Tibial nerve (tissue), 4 donors: ENCODE results near the gene WNT11. TPM values are rescaled to one million over a fixed set of nuclear protein-coding genes. Genes with fewer than 3 reads are reported as not detected.

Source experiments
- DNase-seq, 2 donors: peaks; one replicate each; pipeline ENCODE4 v3.0.0-alpha.2; 2019; ENCODE audit warnings: low spot score in 2 of 2
- H3K27ac ChIP-seq, 4 donors: fragments of 200-600 bp; sonication (generic) in 3 of 4; one replicate each; pipeline ENCODE4 v1.5.1; 2017 to 2019; ENCODE audit warnings: mild to moderate bottlenecking in 1 of 4
- H3K27me3 ChIP-seq, 2 donors: fragments of 200-600 bp; sonication (generic) in 1 of 2; one replicate each; pipeline versions ENCODE4 v1.5.1 to v1.6.0; 2017 to 2019
- H3K36me3 ChIP-seq, 3 donors: fragments of 200-600 bp; sonication (generic); one replicate each; pipeline ENCODE4 v1.5.1; 2018 to 2019
- H3K4me1 ChIP-seq, 4 donors: fragments of 200-600 bp; sonication (generic) in 3 of 4; one replicate each; pipeline ENCODE4 v1.5.1; 2017 to 2019
- H3K4me3 ChIP-seq, 4 donors: fragments of 200-600 bp; sonication (generic) in 3 of 4; one replicate each; pipeline ENCODE4 v1.5.1; 2017 to 2019; ENCODE audit warnings: mild to moderate bottlenecking in 1 of 4, moderate library complexity in 1 of 4
- H3K9me3 ChIP-seq, 4 donors: fragments of 200-600 bp; sonication (generic) in 3 of 4; one replicate each; pipeline ENCODE4 v1.5.1; 2017 to 2019
- EP300 ChIP-seq, 2 donors: sonication (generic); formaldehyde crosslinking; IDR thresholded peaks; one replicate each; pipeline ENCODE4 v1.6.1; 2017; ENCODE audit warnings: antibody characterized with exemption in 2 of 2, mild to moderate bottlenecking in 1 of 2
- POLR2A ChIP-seq, 2 donors: fragments of 450-650 bp; IDR thresholded peaks; one replicate each; pipeline ENCODE4 v1.6.1; 2017; ENCODE audit warnings: antibody characterized with exemption in 2 of 2, mild to moderate bottlenecking in 2 of 2, moderate library complexity in 2 of 2
- WGBS, 2 donors: methylation state at CpG; one replicate each; pipeline ENCODE4 v1.1.5; 2018; 5-methylcytosine and 5-hydroxymethylcytosine counted together
- total RNA-seq, 4 donors: library from RNA; depleted of rRNA; stranded (reverse); fragments of >200 nt; gene quantifications; one replicate each; pipeline ENCODE4 v1.1.0, GENCODE V29; 2016
- TF ChIP-seq, protein P1 (sequence below), 5 experiments: fragments of 200-600 bp in 3 of 5; fragments of 450-650 bp in 2 of 5; sonication (generic) in 3 of 5; IDR thresholded peaks; one replicate each; pipeline ENCODE4 v1.5.1; 2016 to 2019; ENCODE audit warnings: antibody characterized with exemption in 5 of 5, mild to moderate bottlenecking in 3 of 5, moderate library complexity in 2 of 5

Gene WNT11
- total RNA-seq, 4 donors from 2014 or later = 14.2 to 65.7 (median 27.5) TPM

DNA sequence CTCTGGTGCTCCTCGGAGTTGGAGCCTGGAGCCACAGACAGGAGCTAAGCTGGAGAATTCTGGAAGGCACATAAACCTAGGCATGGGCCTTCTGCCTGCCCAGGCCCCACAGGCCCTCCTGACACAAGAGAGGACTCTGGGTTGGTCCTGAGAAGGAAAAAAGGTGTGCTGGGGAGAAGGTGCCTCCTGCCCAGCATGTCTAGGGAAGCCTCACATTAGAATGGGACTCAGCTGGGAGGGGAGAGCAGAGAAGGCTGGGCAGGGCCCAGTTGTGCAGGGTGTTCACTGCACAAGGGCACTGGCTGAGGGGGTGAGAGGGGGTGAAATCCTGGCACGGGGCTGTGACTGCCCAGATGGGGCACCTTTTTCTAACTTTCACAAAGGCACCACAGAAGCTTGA is 39.4 kb upstream of the WNT11 start:
- TF ChIP-seq EP300 (IDR thresholded peaks at IDR 0.05) (no peak), POLR2A (IDR thresholded peaks at IDR 0.05) (no peak)
- TF ChIP-seq, protein P1, sequence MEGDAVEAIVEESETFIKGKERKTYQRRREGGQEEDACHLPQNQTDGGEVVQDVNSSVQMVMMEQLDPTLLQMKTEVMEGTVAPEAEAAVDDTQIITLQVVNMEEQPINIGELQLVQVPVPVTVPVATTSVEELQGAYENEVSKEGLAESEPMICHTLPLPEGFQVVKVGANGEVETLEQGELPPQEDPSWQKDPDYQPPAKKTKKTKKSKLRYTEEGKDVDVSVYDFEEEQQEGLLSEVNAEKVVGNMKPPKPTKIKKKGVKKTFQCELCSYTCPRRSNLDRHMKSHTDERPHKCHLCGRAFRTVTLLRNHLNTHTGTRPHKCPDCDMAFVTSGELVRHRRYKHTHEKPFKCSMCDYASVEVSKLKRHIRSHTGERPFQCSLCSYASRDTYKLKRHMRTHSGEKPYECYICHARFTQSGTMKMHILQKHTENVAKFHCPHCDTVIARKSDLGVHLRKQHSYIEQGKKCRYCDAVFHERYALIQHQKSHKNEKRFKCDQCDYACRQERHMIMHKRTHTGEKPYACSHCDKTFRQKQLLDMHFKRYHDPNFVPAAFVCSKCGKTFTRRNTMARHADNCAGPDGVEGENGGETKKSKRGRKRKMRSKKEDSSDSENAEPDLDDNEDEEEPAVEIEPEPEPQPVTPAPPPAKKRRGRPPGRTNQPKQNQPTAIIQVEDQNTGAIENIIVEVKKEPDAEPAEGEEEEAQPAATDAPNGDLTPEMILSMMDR (IDR thresholded peaks at IDR 0.05) = no peak
- 80 to 81% methylated on average over 2 of the region's 2 CpGs for WGBS, 2 donors
- Histone ChIP-seq H3K9me3 (peaks cover 0 to 11% (median 0%) of the 10 kb centered on the region in 4 donors), H3K36me3 (no peaks in the 10 kb centered on the region), H3K27ac (no peak overlapping the region), H3K27me3 (peaks cover 0 to 14% of the 10 kb centered on the region in 2 donors), H3K4me3 (no peak overlapping the region), H3K4me1 (no peaks in the 10 kb centered on the region)
- no peak for DNase-seq

DNA sequence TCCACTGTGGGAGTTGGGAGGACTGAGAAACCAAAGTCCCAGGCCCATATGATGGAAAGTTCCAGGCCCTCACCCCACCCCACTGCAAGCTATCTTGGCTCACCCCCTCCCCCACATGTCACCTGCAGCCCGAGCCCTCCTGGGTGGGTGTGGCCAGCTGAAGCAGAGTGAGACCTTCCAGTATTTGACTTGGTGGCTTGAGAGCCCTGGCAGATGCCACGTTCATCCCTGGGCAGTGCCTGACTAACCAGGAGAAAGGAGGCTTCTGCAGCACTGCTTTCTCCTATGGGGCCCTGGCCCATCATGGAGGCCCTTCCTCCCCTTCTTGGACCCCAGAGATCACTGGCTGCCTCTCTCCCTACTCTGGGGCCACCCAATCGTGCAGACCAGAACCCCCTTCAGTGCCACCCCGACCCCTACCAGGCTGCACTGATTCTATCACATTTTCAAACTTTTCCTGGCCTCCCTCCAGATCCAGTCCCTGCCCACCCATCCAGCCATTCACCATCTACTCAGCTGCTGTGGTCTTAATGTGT is 38.1 kb upstream of the WNT11 start:
- TF ChIP-seq, protein P1 (IDR thresholded peaks at IDR 0.05) = no peak
- TF ChIP-seq POLR2A (IDR thresholded peaks at IDR 0.05) (no peak), EP300 (IDR thresholded peaks at IDR 0.05) (no peak)
- no peak overlapping the region for H3K27ac ChIP-seq
- no peak for DNase-seq
- H3K36me3 ChIP-seq = no peaks in the 10 kb centered on the region
- H3K27me3 ChIP-seq = peaks cover 0 to 14% of the 10 kb centered on the region in 2 donors
- no peaks in the 10 kb centered on the region for H3K4me1 ChIP-seq
- no peaks in the 10 kb centered on the region for H3K9me3 ChIP-seq
- WGBS, 2 donors = 71 to 81% methylated on average over 4 of the region's 4 CpGs
- H3K4me3 ChIP-seq = no peak overlapping the region

DNA sequence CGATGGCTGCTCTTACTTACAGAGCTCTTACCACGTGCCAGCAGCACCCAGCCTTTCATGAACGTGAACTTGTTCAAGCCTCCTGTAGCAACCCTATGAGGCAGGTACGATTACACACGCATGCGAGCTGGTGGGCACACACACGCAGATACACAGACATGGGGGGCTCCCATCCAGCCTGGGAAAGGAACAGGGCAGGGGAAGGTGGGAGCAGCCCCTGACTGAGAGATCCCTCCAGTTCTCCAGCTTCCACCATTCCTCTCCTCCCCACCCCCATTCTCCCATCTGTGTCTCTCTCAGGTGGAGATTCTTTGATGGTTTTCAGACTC is 37.6 kb upstream of the WNT11 start:
- H3K36me3 ChIP-seq = no peaks in the 10 kb centered on the region
- no peak overlapping the region for H3K4me3 ChIP-seq
- no peaks in the 10 kb centered on the region for H3K9me3 ChIP-seq
- DNase-seq = no peak
- TF ChIP-seq POLR2A (IDR thresholded peaks at IDR 0.05) (no peak), EP300 (IDR thresholded peaks at IDR 0.05) (no peak)
- TF ChIP-seq, protein P1 (IDR thresholded peaks at IDR 0.05) = no peak
- 79 to 81% methylated on average over 7 of the region's 7 CpGs for WGBS, 2 donors
- H3K4me1 ChIP-seq = no peaks in the 10 kb centered on the region
- H3K27me3 ChIP-seq = peaks cover 0 to 14% of the 10 kb centered on the region in 2 donors
- no peak overlapping the region for H3K27ac ChIP-seq

DNA sequence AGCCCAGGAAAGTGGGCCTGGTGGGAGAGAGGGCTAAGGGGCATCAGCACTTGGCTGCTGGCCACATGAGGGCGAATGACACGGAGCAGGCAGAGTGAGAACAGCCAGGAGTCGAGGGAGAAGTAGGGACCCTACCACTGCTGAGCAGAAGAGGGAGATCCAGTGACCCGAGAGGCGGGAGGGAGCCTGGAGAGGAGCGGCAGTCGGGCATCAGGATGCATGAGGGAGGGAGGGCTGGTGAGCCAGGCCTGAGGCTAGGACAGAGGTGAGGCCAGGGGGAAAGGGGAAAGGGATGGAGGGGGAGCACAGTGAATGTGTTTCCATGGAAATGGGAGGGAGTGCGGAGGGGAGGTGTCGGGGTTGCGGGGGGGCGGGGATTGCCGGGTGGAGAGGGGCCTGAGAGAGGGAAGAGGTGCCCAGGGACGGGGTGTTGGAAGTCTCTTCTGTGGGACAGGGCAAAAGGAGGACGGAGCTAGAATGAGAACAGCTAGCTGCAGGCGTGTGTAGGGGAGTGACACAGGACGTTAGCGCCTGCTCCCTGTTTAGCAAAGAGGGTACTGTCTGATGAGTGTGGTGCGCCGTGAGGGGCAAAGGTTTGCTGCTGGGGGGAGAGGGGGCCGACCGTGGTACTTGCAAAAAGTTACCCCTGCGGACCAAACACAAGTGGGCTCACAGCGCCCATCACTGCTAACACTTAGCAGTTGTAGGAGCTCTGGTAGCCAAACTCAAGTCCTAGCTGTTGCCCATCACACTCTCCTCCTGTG is 37.1 kb upstream of the WNT11 start:
- Histone ChIP-seq H3K27me3 (peaks cover 0 to 14% of the 10 kb centered on the region in 2 donors), H3K9me3 (no peaks in the 10 kb centered on the region), H3K4me1 (no peaks in the 10 kb centered on the region), H3K36me3 (no peaks in the 10 kb centered on the region), H3K27ac (no peak overlapping the region), H3K4me3 (no peak overlapping the region)
- TF ChIP-seq POLR2A (IDR thresholded peaks at IDR 0.05) (no peak), EP300 (IDR thresholded peaks at IDR 0.05) (no peak)
- TF ChIP-seq, protein P1 (IDR thresholded peaks at IDR 0.05) = no peak
- WGBS, 2 donors = 37 to 44% methylated on average over 22 of the region's 23 CpGs
- DNase-seq = no peak

DNA sequence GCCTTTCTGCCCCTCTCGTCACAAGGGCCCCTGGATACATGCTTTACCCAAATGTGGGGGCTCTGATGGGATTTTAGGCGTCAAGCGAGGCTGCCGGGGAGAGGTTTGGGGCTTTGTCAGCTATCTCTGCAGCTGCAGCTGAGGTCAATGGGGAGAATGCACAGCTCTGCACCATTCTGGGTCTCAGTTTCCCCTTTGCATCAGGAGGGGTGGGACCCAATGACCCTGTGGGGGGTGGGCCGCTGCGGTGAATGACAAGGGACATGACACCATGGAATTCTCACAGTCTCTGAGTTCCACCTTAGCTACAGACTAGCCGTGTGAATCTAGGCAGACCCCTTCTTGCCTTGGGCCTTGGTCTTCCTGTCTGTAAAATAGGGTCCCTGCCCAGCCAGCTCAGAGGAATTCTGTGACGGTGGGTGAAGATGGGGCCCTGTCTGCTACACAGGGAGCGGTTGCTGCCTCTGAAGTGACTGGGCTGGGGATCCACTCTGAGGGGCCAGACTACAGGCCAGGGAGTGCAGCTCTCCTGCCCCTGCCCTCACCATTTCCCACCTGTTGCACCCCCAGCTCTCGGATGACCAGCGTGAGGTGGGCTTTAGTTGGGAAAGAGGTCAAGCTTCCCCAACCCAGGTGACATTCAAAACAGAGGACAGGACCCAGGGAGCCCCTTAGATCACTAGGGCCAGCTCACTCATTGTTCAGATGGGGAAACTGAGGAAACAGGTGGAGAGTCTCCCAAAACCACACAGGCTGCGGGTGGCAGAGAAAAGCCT is 35.9 kb upstream of the WNT11 start:
- Histone ChIP-seq H3K9me3 (no peaks in the 10 kb centered on the region), H3K27ac (no peak overlapping the region), H3K4me1 (no peaks in the 10 kb centered on the region), H3K27me3 (peaks cover 0 to 14% of the 10 kb centered on the region in 2 donors), H3K4me3 (no peak overlapping the region), H3K36me3 (no peaks in the 10 kb centered on the region)
- TF ChIP-seq POLR2A (IDR thresholded peaks at IDR 0.05) = no peak
- TF ChIP-seq, protein P1 (IDR thresholded peaks at IDR 0.05) = no peak
- TF ChIP-seq EP300 (IDR thresholded peaks at IDR 0.05) = no peak
- no peak for DNase-seq
- 89 to 92% methylated on average over 7 to 8 of the region's 12 CpGs for WGBS, 2 donors
